ENCODE measurements around the gene CMTM7. TPM values are rescaled to one million over a fixed set of nuclear protein-coding genes. Genes with fewer than 3 reads are reported as not detected.
A peak's percentile ranks its signal among the peaks of the same experiment; 100 is the strongest.

The CMTM7 gene
- polyA plus RNA-seq, 1 of the 3 experiments (the other 2 are of a cell fraction), result 50.1 TPM

- no peaks in the 10 kb centered on the region for H3K36me3 ChIP-seq (replicated peaks in 1 of 2; ENCODE audit: control insufficient read depth in 1 of 2, insufficient read depth in 2 of 2, low read length in 1 of 2)
- no peak overlapping the region for H3K4me3 ChIP-seq (ENCODE audit: low read depth in 2 of 2, low read length in 1 of 2)
- peaks cover 36% of the 10 kb centered on the region; the same call in 1 of the 2 replicates for H3K79me2 ChIP-seq (ENCODE audit: insufficient read depth)
- H3K9ac ChIP-seq, result no peak overlapping the region
- H3K27ac ChIP-seq (ENCODE audit: low read depth in 2 of 2, low read length in 1 of 2), result peak overlapping the region in 1 of 2 experiments; percentile 92; a peak in 1 of 4 replicates
- no peak overlapping the region for H2AFZ ChIP-seq (ENCODE audit: low read depth)
- WGBS (ENCODE audit: low lambda C conversion rate), result 97% methylated on average over 2 of the region's 2 CpGs
- ChIA-PET CTCF (interaction anchor here (1.8 to 3.1 kb wide), 2 partner anchors 45 to 47 kb away, joined by 5 to 13 read pairs; no protein-coding TSS in a partner anchor), POLR2A (interaction anchor here (1.0 kb wide), 1 partner anchor 27 kb away, joined by 3 read pairs; no protein-coding TSS in a partner anchor)
- no peak for DNase-seq
- no peak for TF ChIP-seq TAF1 (IDR thresholded peaks at IDR 0.05; ENCODE audit: borderline replicate concordance, low read depth, low read length)
- H3F3A ChIP-seq (replicated peaks; ENCODE audit: insufficient read depth), result peaks cover 19% of the 10 kb centered on the region
- H3K9me2 ChIP-seq, result no peaks in the 10 kb centered on the region
- no peak overlapping the region for H3K4me2 ChIP-seq
- H3K27me3 ChIP-seq (ENCODE audit: insufficient read depth), result no peaks in the 10 kb centered on the region
- H3K4me1 ChIP-seq (ENCODE audit: control insufficient read depth in 1 of 2, insufficient read depth in 2 of 2, low read depth in 1 of 2, low read length in 1 of 2), result peaks cover 30 to 33% of the 10 kb centered on the region in 2 experiments
- no peaks in the 10 kb centered on the region for H4K20me1 ChIP-seq (ENCODE audit: insufficient read depth)
- no peaks in the 10 kb centered on the region for H3K9me3 ChIP-seq
Measured at GRCh38 chr3:32422943-32423342, 31.3 kb downstream of the CMTM7 start.

DNA sequence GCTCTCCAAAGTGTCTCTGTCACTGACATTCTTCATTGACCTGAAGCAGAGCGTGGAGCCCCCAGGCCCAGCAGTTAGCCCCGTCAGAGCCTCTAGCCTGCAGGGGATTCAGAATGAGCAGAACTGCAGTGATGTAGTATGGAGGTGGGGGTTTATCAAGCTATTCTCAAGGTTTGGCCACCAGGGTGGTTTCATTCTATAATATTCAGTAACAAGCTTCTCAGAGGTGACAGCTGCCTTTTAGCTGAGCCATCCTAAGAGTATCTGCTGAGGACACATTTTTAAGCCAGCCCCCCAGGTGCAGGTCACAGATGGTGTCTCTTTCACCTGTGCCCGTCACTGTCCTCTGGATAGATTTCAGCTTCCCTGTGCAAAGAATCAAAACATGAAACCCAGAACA is 31.9 kb downstream of the CMTM7 start:
- Histone ChIP-seq H3K9me2 (no peaks in the 10 kb centered on the region), H3K4me1 (ENCODE audit: control insufficient read depth in 1 of 2, insufficient read depth in 2 of 2, low read depth in 1 of 2, low read length in 1 of 2) (peaks cover 33 to 35% of the 10 kb centered on the region in 2 experiments), H2AFZ (ENCODE audit: low read depth) (no peak overlapping the region), H3F3A (replicated peaks; ENCODE audit: insufficient read depth) (peaks cover 19% of the 10 kb centered on the region), H3K9ac (no peak overlapping the region), H4K20me1 (ENCODE audit: insufficient read depth) (no peaks in the 10 kb centered on the region), H3K79me2 (ENCODE audit: insufficient read depth) (peaks cover 32% of the 10 kb centered on the region; the same call in 1 of the 2 replicates), H3K4me3 (ENCODE audit: low read depth in 2 of 2, low read length in 1 of 2) (no peak overlapping the region), H3K27me3 (ENCODE audit: insufficient read depth) (no peaks in the 10 kb centered on the region), H3K9me3 (no peaks in the 10 kb centered on the region), H3K36me3 (replicated peaks in 1 of 2; ENCODE audit: control insufficient read depth in 1 of 2, insufficient read depth in 2 of 2, low read length in 1 of 2) (no peaks in the 10 kb centered on the region), H3K4me2 (no peak overlapping the region), H3K27ac (ENCODE audit: low read depth in 2 of 2, low read length in 1 of 2) (no peak overlapping the region)
- TF ChIP-seq NFIC (IDR thresholded peaks at IDR 0.05; ENCODE audit: borderline replicate concordance) (no peak), NRF1 (IDR thresholded peaks at IDR 0.05; ENCODE audit: low read depth, low read length) (no peak)
- POLR2A ChIA-PET, result interaction anchor here (1.0 kb wide), 1 partner anchor 26 kb away, joined by 3 read pairs; no protein-coding TSS in a partner anchor
- CTCF ChIA-PET, result interaction anchor here (3.1 kb wide), 1 partner anchor 44 kb away, joined by 13 read pairs; no protein-coding TSS in a partner anchor
- DNase-seq, result no peak
- WGBS (ENCODE audit: low lambda C conversion rate), result 95% methylated on average over 3 of the region's 3 CpGs

DNA sequence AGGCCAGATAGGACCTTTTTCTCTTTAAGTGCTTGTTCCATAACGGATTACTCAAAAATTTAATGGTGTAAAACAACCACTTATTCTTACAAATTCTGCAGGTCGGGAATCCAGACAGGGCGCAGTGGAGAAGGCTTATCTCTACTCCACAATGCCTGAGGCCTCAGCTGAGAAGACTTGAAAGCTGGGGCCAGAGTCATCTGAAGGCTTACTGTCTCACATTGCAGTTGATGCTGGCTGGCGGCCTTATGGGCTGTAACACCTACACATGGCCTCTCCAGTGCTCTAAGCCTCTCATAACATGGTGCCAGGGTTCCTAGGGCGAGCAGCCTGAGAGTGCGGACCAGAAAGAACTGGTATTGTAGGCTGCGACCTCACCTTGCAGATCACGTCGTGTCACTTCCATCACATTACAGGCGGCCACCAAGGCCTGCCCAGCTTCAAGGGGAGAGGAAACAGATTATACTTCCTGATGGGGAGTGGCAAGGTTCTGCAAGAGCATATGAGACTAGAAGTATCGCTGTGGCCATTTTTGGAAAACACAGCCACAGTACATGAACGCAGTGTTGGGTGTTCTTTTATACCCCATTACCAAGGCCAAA is 32.4 kb downstream of the CMTM7 start:
- CTCF ChIA-PET, result interaction anchor here (1.4 to 3.1 kb wide), 2 partner anchors 10 to 44 kb away, joined by 5 to 13 read pairs; no protein-coding TSS in a partner anchor

More for the DNA sequence above, 32.4 kb downstream of the CMTM7 start:
- Histone ChIP-seq H2AFZ (ENCODE audit: low read depth) (no peak overlapping the region), H3K36me3 (replicated peaks in 1 of 2; ENCODE audit: control insufficient read depth in 1 of 2, insufficient read depth in 2 of 2, low read length in 1 of 2) (no peaks in the 10 kb centered on the region), H3K4me2 (no peak overlapping the region), H3K9me3 (no peaks in the 10 kb centered on the region), H3K4me3 (ENCODE audit: low read depth in 2 of 2, low read length in 1 of 2) (no peak overlapping the region), H4K20me1 (ENCODE audit: insufficient read depth) (no peaks in the 10 kb centered on the region), H3K27ac (ENCODE audit: low read depth in 2 of 2, low read length in 1 of 2) (no peak overlapping the region), H3F3A (replicated peaks; ENCODE audit: insufficient read depth) (peaks cover 19% of the 10 kb centered on the region), H3K9ac (no peak overlapping the region), H3K27me3 (ENCODE audit: insufficient read depth) (no peaks in the 10 kb centered on the region), H3K79me2 (ENCODE audit: insufficient read depth) (peaks cover 30% of the 10 kb centered on the region; the same call in 1 of the 2 replicates), H3K4me1 (ENCODE audit: control insufficient read depth in 1 of 2, insufficient read depth in 2 of 2, low read depth in 1 of 2, low read length in 1 of 2) (peaks cover 33 to 38% of the 10 kb centered on the region in 2 experiments), H3K9me2 (no peaks in the 10 kb centered on the region)
- POLR2A ChIA-PET, result no interaction called here
- 94% methylated on average over 12 of the region's 12 CpGs for WGBS (ENCODE audit: low lambda C conversion rate)
- no peak for DNase-seq
- TF ChIP-seq TEAD4 (IDR thresholded peaks at IDR 0.05; ENCODE audit: borderline replicate concordance, insufficient read depth), result no peak
- TF ChIP-seq FOXJ3 (CRISPR knock-in tag; IDR thresholded peaks at IDR 0.05), result no peak
- TF ChIP-seq NRF1 (IDR thresholded peaks at IDR 0.05; ENCODE audit: low read depth, low read length), result no peak
- no peak for TF ChIP-seq YY1 (IDR thresholded peaks at IDR 0.05; ENCODE audit: low read depth)
- no peak for TF ChIP-seq SIN3A (IDR thresholded peaks at IDR 0.05; ENCODE audit: borderline replicate concordance, low read depth, low read length)
- no peak for TF ChIP-seq TCF12 (IDR thresholded peaks at IDR 0.05)
- TF ChIP-seq REST (IDR thresholded peaks at IDR 0.05; ENCODE audit: low read depth, low read length), result no peak
- TF ChIP-seq RFX5 (IDR thresholded peaks at IDR 0.05; ENCODE audit: low read length), result no peak
- TF ChIP-seq, protein P1, sequence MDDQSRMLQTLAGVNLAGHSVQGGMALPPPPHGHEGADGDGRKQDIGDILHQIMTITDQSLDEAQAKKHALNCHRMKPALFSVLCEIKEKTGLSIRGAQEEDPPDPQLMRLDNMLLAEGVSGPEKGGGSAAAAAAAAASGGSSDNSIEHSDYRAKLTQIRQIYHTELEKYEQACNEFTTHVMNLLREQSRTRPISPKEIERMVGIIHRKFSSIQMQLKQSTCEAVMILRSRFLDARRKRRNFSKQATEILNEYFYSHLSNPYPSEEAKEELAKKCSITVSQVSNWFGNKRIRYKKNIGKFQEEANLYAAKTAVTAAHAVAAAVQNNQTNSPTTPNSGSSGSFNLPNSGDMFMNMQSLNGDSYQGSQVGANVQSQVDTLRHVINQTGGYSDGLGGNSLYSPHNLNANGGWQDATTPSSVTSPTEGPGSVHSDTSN (IDR thresholded peaks at IDR 0.05), result no peak

Data from SK-N-SH (cell line).